ENCODE measurements around the gene CRELD2.
A peak's percentile ranks its signal among the peaks of the same experiment; 100 is the strongest.

The CRELD2 gene

GRCh38 chr22:49960159-49961004 lies 41.9 kb downstream of the CRELD2 start, which contains the start of gene PIM3:
Gene PIM3 (plus strand): TSS chr22:49960772. CDS start chr22:49960948, 176 bp downstream.
- TF ChIP-seq FOXP2 (optimal IDR thresholded peaks at IDR 0.05; ENCODE audit: borderline replicate concordance, extremely low read depth, extremely low read length, insufficient read depth): no peak
- peak; percentile 79; the same call in 1 of the 2 replicates for TF ChIP-seq TAF1 (IDR thresholded peaks at IDR 0.05; ENCODE audit: borderline replicate concordance, insufficient read depth, low read length)
- TF ChIP-seq POLR2AphosphoS5 (IDR thresholded peaks at IDR 0.05; ENCODE audit: low read depth, low read length): peak; percentile 18; the same call in 1 of the 2 replicates
- 0 out of 4 replicates have a peak, but pooled peaks of 1 of the 2 experiments have one; percentile 41 for TF ChIP-seq REST (IDR thresholded peaks at IDR 0.05; ENCODE audit: insufficient read depth in 1 of 2, low read depth in 2 of 2, low read length in 2 of 2)
- TF ChIP-seq SIN3A (IDR thresholded peaks at IDR 0.05; ENCODE audit: borderline replicate concordance, insufficient read depth, low read length): no peak

DNA sequence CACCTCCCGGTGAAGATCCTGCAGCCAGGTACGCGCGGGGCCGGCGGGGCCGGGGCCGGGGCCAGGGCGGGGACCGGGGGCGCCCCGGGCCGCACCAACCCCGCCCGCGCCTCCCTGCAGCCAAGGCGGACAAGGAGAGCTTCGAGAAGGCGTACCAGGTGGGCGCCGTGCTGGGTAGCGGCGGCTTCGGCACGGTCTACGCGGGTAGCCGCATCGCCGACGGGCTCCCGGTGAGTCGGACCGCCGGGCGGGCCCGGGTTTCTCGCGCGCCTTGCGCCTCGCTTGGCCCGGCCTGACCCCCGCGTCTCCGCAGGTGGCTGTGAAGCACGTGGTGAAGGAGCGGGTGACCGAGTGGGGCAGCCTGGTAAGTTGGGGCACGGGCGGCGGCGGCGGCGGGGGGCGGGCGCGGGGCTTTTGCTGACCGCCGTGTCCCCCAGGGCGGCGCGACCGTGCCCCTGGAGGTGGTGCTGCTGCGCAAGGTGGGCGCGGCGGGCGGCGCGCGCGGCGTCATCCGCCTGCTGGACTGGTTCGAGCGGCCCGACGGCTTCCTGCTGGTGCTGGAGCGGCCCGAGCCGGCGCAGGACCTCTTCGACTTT lies 42.7 kb downstream of the CRELD2 start:
- no peak for TF ChIP-seq FOXP2 (optimal IDR thresholded peaks at IDR 0.05; ENCODE audit: borderline replicate concordance, extremely low read depth, extremely low read length, insufficient read depth)
- no peak for TF ChIP-seq POLR2AphosphoS5 (IDR thresholded peaks at IDR 0.05; ENCODE audit: low read depth, low read length)
- TF ChIP-seq TAF1 (IDR thresholded peaks at IDR 0.05; ENCODE audit: borderline replicate concordance, insufficient read depth, low read length): no peak
- TF ChIP-seq REST (IDR thresholded peaks at IDR 0.05; ENCODE audit: insufficient read depth in 1 of 2, low read depth in 2 of 2, low read length in 2 of 2): no peak
- TF ChIP-seq SIN3A (IDR thresholded peaks at IDR 0.05; ENCODE audit: borderline replicate concordance, insufficient read depth, low read length): no peak

- TF ChIP-seq TAF1 (IDR thresholded peaks at IDR 0.05; ENCODE audit: borderline replicate concordance, insufficient read depth, low read length): no peak
- TF ChIP-seq POLR2AphosphoS5 (IDR thresholded peaks at IDR 0.05; ENCODE audit: low read depth, low read length): no peak
- no peak for TF ChIP-seq FOXP2 (optimal IDR thresholded peaks at IDR 0.05; ENCODE audit: borderline replicate concordance, extremely low read depth, extremely low read length, insufficient read depth)
- TF ChIP-seq REST (IDR thresholded peaks at IDR 0.05; ENCODE audit: insufficient read depth in 1 of 2, low read depth in 2 of 2, low read length in 2 of 2): no peak
- TF ChIP-seq SIN3A (IDR thresholded peaks at IDR 0.05; ENCODE audit: borderline replicate concordance, insufficient read depth, low read length): no peak
Measured at GRCh38 chr22:49961601-49962011, 43.2 kb downstream of the CRELD2 start.

DNA sequence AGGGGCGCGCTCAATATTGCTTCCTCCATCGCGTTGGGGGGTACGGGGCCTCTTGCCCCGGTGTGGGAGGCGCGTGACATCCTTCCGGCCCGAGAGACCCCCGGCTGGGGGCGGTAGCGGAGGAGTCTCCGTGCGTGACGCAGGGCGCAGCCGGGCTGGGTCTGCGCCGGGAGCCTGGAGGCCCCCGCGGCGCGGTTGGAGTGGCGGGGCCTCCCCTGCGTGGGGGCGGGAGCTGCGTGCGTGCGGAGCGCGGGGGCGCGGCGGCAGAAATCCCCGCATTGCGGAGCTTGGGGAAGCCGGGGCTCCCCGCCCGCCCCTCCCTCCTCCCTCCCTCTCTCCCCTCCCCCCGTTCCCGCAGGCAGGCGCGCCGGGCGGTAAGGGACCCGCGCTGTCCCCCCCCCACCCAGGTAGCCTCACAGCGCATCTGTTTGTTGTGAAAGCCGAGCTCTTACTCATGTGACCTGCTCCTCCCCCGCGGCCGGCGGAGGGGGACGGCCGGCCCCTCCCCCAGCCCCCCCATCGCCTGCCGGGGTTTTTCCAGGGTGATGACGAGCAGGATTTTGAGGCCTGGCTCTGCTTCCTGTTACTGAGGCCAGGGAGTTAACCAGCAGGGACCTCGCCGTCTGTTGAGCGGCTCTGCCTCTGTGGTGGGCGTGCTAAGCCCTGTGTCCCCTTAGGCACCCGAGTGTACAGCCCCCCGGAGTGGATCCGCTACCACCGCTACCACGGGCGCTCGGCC lies 43.7 kb downstream of the CRELD2 start:
- TF ChIP-seq POLR2AphosphoS5 (IDR thresholded peaks at IDR 0.05; ENCODE audit: low read depth, low read length) (no peak), SIN3A (IDR thresholded peaks at IDR 0.05; ENCODE audit: borderline replicate concordance, insufficient read depth, low read length) (no peak; the same call in 1 of the 2 replicates), FOXP2 (optimal IDR thresholded peaks at IDR 0.05; ENCODE audit: borderline replicate concordance, extremely low read depth, extremely low read length, insufficient read depth) (no peak), TAF1 (IDR thresholded peaks at IDR 0.05; ENCODE audit: borderline replicate concordance, insufficient read depth, low read length) (no peak), REST (IDR thresholded peaks at IDR 0.05; ENCODE audit: insufficient read depth in 1 of 2, low read depth in 2 of 2, low read length in 2 of 2) (no peak)

Data from PFSK-1 (cell line).